Adrenal gland (tissue), 12 donors: ENCODE measurements around the gene BEST2. TPM values are rescaled to one million over a fixed set of nuclear protein-coding genes. Genes with fewer than 3 reads are reported as not detected.

ENCODE experiments used
- DNase-seq, 7 donors: peaks; one replicate each; pipeline ENCODE4 v3.0.0-alpha.2; 2019 to 2020
- H3K27ac ChIP-seq, 5 donors: fragments of 200-600 bp; sonication (generic) in 4 of 5; 1 replicate in 3 of 5; 2 replicates in 2 of 5; pipeline versions ENCODE4 v1.5.1 to v1.8.0; 2016 to 2020; ENCODE audit warnings: mild to moderate bottlenecking in 1 of 5
- H3K27me3 ChIP-seq: fragments of 200-600 bp; 2 replicates; pipeline ENCODE4 v1.8.0; 2021
- H3K36me3 ChIP-seq, 2 donors: fragments of 200-600 bp; replicated peaks in 1 of 2; 1 replicate in 1 of 2; 2 replicates in 1 of 2; pipeline versions ENCODE4 v1.5.1 to v1.8.0; 2018 to 2022
- H3K4me1 ChIP-seq, 2 donors: fragments of 200-600 bp; replicated peaks in 1 of 2; 1 replicate in 1 of 2; 2 replicates in 1 of 2; pipeline versions ENCODE4 v1.5.1 to v1.8.0; 2018 to 2021
- H3K4me3 ChIP-seq, 4 donors: fragments of 200-600 bp; sonication (generic) in 3 of 4; one replicate each; pipeline ENCODE4 v1.5.1; 2016 to 2018
- H3K9me3 ChIP-seq, 3 donors: fragments of 200-600 bp; sonication (generic) in 1 of 3; replicated peaks in 1 of 3; 1 replicate in 2 of 3; 2 replicates in 1 of 3; pipeline versions ENCODE4 v1.5.1 to v1.8.0; 2016 to 2021
- POLR2A ChIP-seq, 2 donors: fragments of 450-650 bp; IDR thresholded peaks; one replicate each; pipeline ENCODE4 v1.6.1; 2017; ENCODE audit warnings: antibody characterized with exemption in 2 of 2, mild to moderate bottlenecking in 2 of 2, moderate library complexity in 1 of 2
- WGBS, 4 donors: extraction: QIAGEN DNeasy Blood & Tissue Kit in 2 of 4; methylation state at CpG; one replicate each; pipeline versions ENCODE4 v1.1.5 to v1.1.7; 2013 to 2017; 5-methylcytosine and 5-hydroxymethylcytosine counted together
- intact Hi-C, 2 donors: fragments of 100-400 bp; cut with DNase I; formaldehyde crosslinking; loops; one replicate each; pipeline versions ENCODE4 v1.14.1 to v1.15.0; 2022 to 2023
- microRNA-seq, 3 donors: library from miRNA; unstranded; fragments of <30 nt; microRNA quantifications; one replicate each; pipeline ENCODE4, GENCODE V29; 2017 to 2020
- polyA plus RNA-seq, 3 donors: library from polyadenylated mRNA; stranded (reverse); fragments of 200-250 nt in 2 of 3; fragments of 350-450 nt in 1 of 3; fragmentation: Illumina TruSeq in 1 of 3; extraction: RNeasy Lipid Tissue Mini Kit (QIAGEN cat#74804) in 1 of 3; gene quantifications; one replicate each; pipeline ENCODE4 v1.2.3, GENCODE V29; 2013 to 2014
- small RNA-seq, 2 donors: library from RNA; depleted of rRNA; stranded (forward); fragments of <200 nt; gene quantifications; one replicate each; pipeline ENCODE3, GENCODE V24; 2016
- total RNA-seq, 9 donors: library from RNA; depleted of rRNA in 4 of 9; stranded (reverse); fragments of >200 nt in 4 of 9; fragments of 120-200 nt in 1 of 9; fragmentation: NEBNext Ultra II Directional in 1 of 9; extraction: Animal tissue kit (Norgen Biotek cat#: 25700) in 1 of 9; gene quantifications; one replicate each; pipeline versions ENCODE4 v1.1.0 to v1.2.4, GENCODE V29; 2013 to 2023
- TF ChIP-seq, protein P1 (sequence below), 6 experiments: fragments of 450-650 bp in 4 of 6; fragments of 200-600 bp in 2 of 6; sonication (generic) in 1 of 6; IDR thresholded peaks; 1 replicate in 5 of 6; 2 replicates in 1 of 6; pipeline versions ENCODE4 v1.5.1 to v1.8.0; 2016 to 2021; ENCODE audit warnings: antibody characterized with exemption in 6 of 6, mild to moderate bottlenecking in 2 of 6, moderate library complexity in 1 of 6
- donor health status: healthy with polysubstance abuse.
- donor health status: Bipolar disorder and iron deficiency.
- donor health status: DM: yes; HTN: yes; CAD: no.
- donor health status: DM: no; HTN: no; CAD: no.
- donor health status: DM: no; HTN: no; CAD: no.
- donor health status: DM: yes; HTN: yes; CAD: no.

Gene BEST2
- total and polyA plus RNA-seq, 12 donors = not detected

DNA sequence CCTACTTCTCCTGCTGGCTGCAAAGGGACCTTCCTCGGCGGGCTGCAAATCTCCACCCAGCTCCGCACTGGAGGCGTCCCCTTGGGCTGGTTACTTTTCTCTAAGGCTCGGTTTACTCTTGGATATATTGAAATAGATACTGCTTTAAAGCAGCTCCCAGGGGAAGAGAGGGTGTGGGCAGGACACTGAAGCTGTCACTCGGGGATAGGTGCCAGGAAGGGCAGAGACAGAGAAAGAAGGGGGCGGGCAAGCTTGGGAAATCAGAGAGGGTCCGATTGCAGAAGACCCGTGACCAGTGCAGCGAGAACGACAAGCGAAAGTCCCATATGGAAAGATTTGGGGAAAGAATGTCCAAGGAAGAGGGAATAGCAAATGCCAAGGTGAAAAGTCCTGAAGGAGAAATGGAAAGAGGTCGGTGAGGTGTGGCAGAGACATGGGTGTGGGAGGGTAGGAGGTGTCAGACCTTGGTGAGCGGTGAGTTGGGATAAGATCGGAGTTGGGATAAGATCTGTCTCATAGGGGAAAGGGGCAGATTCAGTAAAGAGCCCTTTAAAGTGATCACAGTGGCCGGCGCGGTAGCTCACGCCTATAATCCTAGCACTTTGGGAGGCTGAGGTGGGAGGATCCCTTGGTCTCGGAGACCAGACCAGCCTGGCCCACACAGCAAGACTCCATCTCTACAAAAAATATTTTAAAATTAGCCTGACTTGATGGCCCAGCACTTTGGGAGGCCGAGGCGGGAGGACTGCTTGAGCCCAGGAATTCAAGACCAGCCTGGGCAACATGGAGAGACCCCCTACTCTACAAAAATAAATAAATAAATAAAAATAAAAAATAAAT lies 50.9 kb downstream of the BEST2 start:
- Histone ChIP-seq H3K36me3 (peaks cover 0 to 30% of the 10 kb centered on the region in 2 donors), H3K27ac (peak overlapping the region in 2 of 5 donors; percentile 88), H3K4me1 (peaks cover 10 to 27% of the 10 kb centered on the region in 2 donors), H3K27me3 (no peaks in the 10 kb centered on the region), H3K4me3 (peak overlapping the region in 3 of 4 donors; percentile 35 to 91 (median 77)), H3K9me3 (no peaks in the 10 kb centered on the region)
- WGBS, 4 donors = 35 to 42% (median 39%) methylated on average over 20 to 22 of the region's 22 CpGs
- TF ChIP-seq POLR2A (IDR thresholded peaks at IDR 0.05) = no peak
- TF ChIP-seq, protein P1, sequence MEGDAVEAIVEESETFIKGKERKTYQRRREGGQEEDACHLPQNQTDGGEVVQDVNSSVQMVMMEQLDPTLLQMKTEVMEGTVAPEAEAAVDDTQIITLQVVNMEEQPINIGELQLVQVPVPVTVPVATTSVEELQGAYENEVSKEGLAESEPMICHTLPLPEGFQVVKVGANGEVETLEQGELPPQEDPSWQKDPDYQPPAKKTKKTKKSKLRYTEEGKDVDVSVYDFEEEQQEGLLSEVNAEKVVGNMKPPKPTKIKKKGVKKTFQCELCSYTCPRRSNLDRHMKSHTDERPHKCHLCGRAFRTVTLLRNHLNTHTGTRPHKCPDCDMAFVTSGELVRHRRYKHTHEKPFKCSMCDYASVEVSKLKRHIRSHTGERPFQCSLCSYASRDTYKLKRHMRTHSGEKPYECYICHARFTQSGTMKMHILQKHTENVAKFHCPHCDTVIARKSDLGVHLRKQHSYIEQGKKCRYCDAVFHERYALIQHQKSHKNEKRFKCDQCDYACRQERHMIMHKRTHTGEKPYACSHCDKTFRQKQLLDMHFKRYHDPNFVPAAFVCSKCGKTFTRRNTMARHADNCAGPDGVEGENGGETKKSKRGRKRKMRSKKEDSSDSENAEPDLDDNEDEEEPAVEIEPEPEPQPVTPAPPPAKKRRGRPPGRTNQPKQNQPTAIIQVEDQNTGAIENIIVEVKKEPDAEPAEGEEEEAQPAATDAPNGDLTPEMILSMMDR (IDR thresholded peaks at IDR 0.05) = peak in 1 of 6 experiments; percentile 2
- peak in 4 of 7 donors; percentile 44 to 68 (median 51) for DNase-seq
- intact Hi-C loops = loop anchor here (5.0 kb wide), 2 partner anchors 35 to 40 kb away; no protein-coding TSS in a partner anchor

DNA sequence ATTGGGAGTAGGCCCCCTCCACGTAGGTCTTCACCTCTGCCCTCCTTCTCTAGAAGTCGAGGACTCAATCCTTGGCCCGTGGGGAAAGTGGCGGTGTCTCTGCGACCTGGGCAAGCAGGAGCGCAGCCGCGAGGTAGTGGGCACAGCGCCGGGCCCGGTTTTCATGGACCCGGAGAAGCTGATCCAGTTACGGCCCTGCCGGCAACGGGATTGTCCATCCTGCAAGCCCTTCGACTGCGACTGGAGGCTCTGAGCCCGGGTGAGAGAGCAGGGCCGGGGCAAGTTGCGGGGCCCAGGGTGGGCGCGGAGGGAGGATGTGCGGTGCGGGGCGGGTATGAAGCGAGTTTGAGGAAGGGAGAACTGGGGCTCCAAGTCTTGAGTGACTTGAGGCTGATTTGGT lies 52.5 kb downstream of the BEST2 start:
- Histone ChIP-seq H3K36me3 (peaks cover 0 to 16% of the 10 kb centered on the region in 2 donors), H3K27ac (no peak overlapping the region), H3K4me1 (peaks cover 10 to 27% of the 10 kb centered on the region in 2 donors), H3K27me3 (no peaks in the 10 kb centered on the region), H3K4me3 (no peak overlapping the region), H3K9me3 (no peaks in the 10 kb centered on the region)
- peak in 2 of 7 donors; percentile 35 to 61 for DNase-seq
- intact Hi-C loops = loop anchor here (5.0 kb wide), 2 partner anchors 37 to 38 kb away; no protein-coding TSS in a partner anchor
- TF ChIP-seq, protein P1 (IDR thresholded peaks at IDR 0.05) = no peak
- TF ChIP-seq POLR2A (IDR thresholded peaks at IDR 0.05) = no peak
- WGBS, 4 donors = 92 to 93% (median 93%) methylated on average over 26 of the region's 26 CpGs

DNA sequence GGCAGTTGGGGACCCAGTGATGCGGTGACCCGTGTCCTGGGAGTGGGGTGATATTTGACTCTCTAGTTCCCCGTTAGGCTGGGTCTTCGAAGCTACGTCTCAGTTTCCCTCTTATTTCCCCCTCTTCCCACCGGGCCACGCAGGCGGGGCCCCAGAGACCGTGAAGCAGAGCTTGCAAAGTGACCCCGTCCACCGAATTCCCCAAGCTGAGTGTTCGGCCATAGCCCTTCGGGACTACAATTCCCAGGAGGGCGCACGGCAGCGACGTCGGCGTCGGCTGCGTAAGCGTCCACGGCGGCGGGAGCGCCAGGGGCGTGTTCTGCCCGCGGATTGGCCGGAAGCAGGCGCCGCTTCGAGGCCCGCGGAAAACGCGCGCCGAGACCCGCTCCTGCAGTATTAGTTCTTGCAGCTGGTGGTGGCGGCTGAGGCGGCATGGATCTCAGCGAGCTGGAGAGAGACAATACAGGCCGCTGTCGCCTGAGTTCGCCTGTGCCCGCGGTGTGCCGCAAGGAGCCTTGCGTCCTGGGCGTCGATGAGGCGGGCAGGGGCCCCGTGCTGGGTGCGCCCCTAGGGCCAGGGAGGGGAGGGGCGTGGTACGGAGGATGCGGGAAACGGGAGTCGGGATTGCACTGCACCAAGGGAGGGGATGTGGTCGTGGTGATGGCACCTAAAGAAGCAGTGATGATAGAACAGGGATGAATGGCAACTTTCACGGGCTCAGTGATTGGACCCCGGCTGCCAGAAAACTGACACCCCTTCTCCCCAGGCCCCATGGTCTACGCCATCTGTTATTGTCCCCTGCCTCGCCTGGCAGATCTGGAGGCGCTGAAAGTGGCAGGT lies 54.9 kb downstream of the BEST2 start, which contains the start of gene RNASEH2A:
Gene RNASEH2A (plus strand): TSS at position 343 of the 840 bp plus-strand sequence. CDS start 90 bp downstream, at position 433.
- intact Hi-C loops = no loop called here
- Histone ChIP-seq H3K36me3 (no peaks in the 10 kb centered on the region), H3K4me1 (peaks cover 10 to 18% of the 10 kb centered on the region in 2 donors), H3K27ac (peak within 1 kb of the TSS in 2 of 5 donors; percentile 53 to 78), H3K27me3 (no peaks in the 10 kb centered on the region), H3K4me3 (peak within 1 kb of the TSS in 2 of 4 donors; percentile 31 to 62), H3K9me3 (no peaks in the 10 kb centered on the region)
- 0 to 80% (median 3%) methylated on average over 3 to 66 of the region's 66 CpGs for WGBS, 4 donors
- DNase-seq = peak; percentile 87 to 94 (median 88)
- TF ChIP-seq, protein P1 (IDR thresholded peaks at IDR 0.05) = peak in 3 of 6 experiments; percentile 23 to 27 (median 23)
- no peak for TF ChIP-seq POLR2A (IDR thresholded peaks at IDR 0.05)

Small RNAs within 50 kb of the gene (microRNA-seq; reads per million reads assigned to microRNA genes)
- 0 reads per million in 3 donors for gene MIR5684

Small RNAs within 50 kb of the gene (small RNA-seq; reads per million reads assigned to genes)
- 0 reads per million in 2 donors for gene MIR5684
- gene SNORD41 = 22.6 to 30.7 reads per million in 2 donors

Other genes starting within 250 kb of the BEST2 start
- gene ZNF564, start 200.3 kb upstream of the BEST2 start, total RNA-seq = 10 to 100 TPM in 3 of 9 donors, 1 to 10 TPM in 6; 3.4 to 10.5 (median 9.8) TPM
- 10 to 100 TPM in 1 of 3 donors, 1 to 10 TPM in 2; 4.3 to 12.5 (median 7.8) TPM for gene ZNF564, start 200.3 kb upstream of the BEST2 start, polyA plus RNA-seq
- 10 to 100 TPM in 2 of 9 donors, 1 to 10 TPM in 7; 5.3 to 10.9 (median 6.8) TPM for gene ZNF490, start 141.0 kb upstream of the BEST2 start, total RNA-seq
- 1 to 10 TPM in 1 of 3 donors, under 1 TPM in 2; 0.34 to 2.6 (median 0.97) TPM for gene ZNF490, start 141.0 kb upstream of the BEST2 start, polyA plus RNA-seq
- 10 to 100 TPM in 7 of 9 donors, 1 to 10 TPM in 2; 6.9 to 33.4 (median 17.7) TPM for gene ZNF791, start 140.9 kb upstream of the BEST2 start, total RNA-seq
- 10 to 100 TPM in 1 of 3 donors, 1 to 10 TPM in 2; 6.0 to 21.9 (median 7.3) TPM for gene ZNF791, start 140.9 kb upstream of the BEST2 start, polyA plus RNA-seq
- gene MAN2B1, start 85.0 kb upstream of the BEST2 start, total RNA-seq = 100 to 1,000 TPM in 6 of 9 donors, 10 to 100 TPM in 3; 25.0 to 131 (median 111) TPM
- 100 to 1,000 TPM in 2 of 3 donors, 10 to 100 TPM in 1; 19.5 to 194 (median 152) TPM for gene MAN2B1, start 85.0 kb upstream of the BEST2 start, polyA plus RNA-seq
- 10 to 100 TPM; 10.6 to 20.5 (median 13.9) TPM for gene WDR83, start 85.0 kb upstream of the BEST2 start, total RNA-seq
- 10 to 100 TPM in 2 of 3 donors, 1 to 10 TPM in 1; 3.9 to 68.5 (median 56.1) TPM for gene WDR83, start 85.0 kb upstream of the BEST2 start, polyA plus RNA-seq
- gene DHPS, start 69.9 kb upstream of the BEST2 start, total RNA-seq = 100 to 1,000 TPM in 5 of 9 donors, 10 to 100 TPM in 4; 80.4 to 197 (median 121) TPM
- gene DHPS, start 69.9 kb upstream of the BEST2 start, polyA plus RNA-seq = 100 to 1,000 TPM in 2 of 3 donors, 10 to 100 TPM in 1; 64.5 to 166 (median 137) TPM
- not detected for gene GNG14, start 63.8 kb upstream of the BEST2 start, total RNA-seq
- not detected for gene GNG14, start 63.8 kb upstream of the BEST2 start, polyA plus RNA-seq
- gene FBXW9, start 55.2 kb upstream of the BEST2 start, total RNA-seq = 10 to 100 TPM in 5 of 9 donors, 1 to 10 TPM in 4; 6.9 to 14.7 (median 11.1) TPM
- gene FBXW9, start 55.2 kb upstream of the BEST2 start, polyA plus RNA-seq = 1 to 10 TPM; 2.1 to 6.8 (median 6.4) TPM
- gene TNPO2, start 27.9 kb upstream of the BEST2 start, total RNA-seq = 100 to 1,000 TPM in 2 of 9 donors, 10 to 100 TPM in 7; 24.5 to 104 (median 78.0) TPM
- 10 to 100 TPM; 43.4 to 99.2 (median 58.4) TPM for gene TNPO2, start 27.9 kb upstream of the BEST2 start, polyA plus RNA-seq
- gene TRIR, start 17.1 kb upstream of the BEST2 start, total RNA-seq = 100 to 1,000 TPM; 125 to 423 (median 195) TPM
- gene TRIR, start 17.1 kb upstream of the BEST2 start, polyA plus RNA-seq = 100 to 1,000 TPM; 162 to 405 (median 338) TPM
- gene GET3, start 14.3 kb upstream of the BEST2 start, total RNA-seq = 10 to 100 TPM; 75.3 to 97.7 (median 82.5) TPM
- 10 to 100 TPM; 50.3 to 74.1 (median 56.7) TPM for gene GET3, start 14.3 kb upstream of the BEST2 start, polyA plus RNA-seq
- 10 to 100 TPM; 10.2 to 38.3 (median 25.5) TPM for gene HOOK2, start 23.8 kb downstream of the BEST2 start, total RNA-seq
- gene HOOK2, start 23.8 kb downstream of the BEST2 start, polyA plus RNA-seq = 10 to 100 TPM in 2 of 3 donors, 1 to 10 TPM in 1; 6.3 to 99.7 (median 69.3) TPM
- gene JUNB, start 39.7 kb downstream of the BEST2 start, total RNA-seq = 100 to 1,000 TPM in 8 of 9 donors, 10 to 100 TPM in 1; 46.9 to 594 (median 351) TPM
- gene JUNB, start 39.7 kb downstream of the BEST2 start, polyA plus RNA-seq = 100 to 1,000 TPM in 2 of 3 donors, 1 to 10 TPM in 1; 4.2 to 291 (median 104) TPM
- 1,000 to 10,000 TPM in 3 of 9 donors, 100 to 1,000 TPM in 6; 597 to 1,660 (median 849) TPM for gene PRDX2, start 50.0 kb downstream of the BEST2 start, total RNA-seq
- gene PRDX2, start 50.0 kb downstream of the BEST2 start, polyA plus RNA-seq = 100 to 1,000 TPM; 146 to 957 (median 364) TPM
- 1 to 10 TPM in 5 of 9 donors, not detected in 4; 1.8 to 8.6 (median 4.7) TPM for gene THSD8, start 50.3 kb downstream of the BEST2 start, total RNA-seq
- gene THSD8, start 50.3 kb downstream of the BEST2 start, polyA plus RNA-seq = 1 to 10 TPM; 3.5 to 5.6 (median 4.4) TPM
- gene RNASEH2A, start 54.8 kb downstream of the BEST2 start, total RNA-seq = 10 to 100 TPM in 1 of 9 donors, 1 to 10 TPM in 8; 2.8 to 11.5 (median 6.6) TPM
- gene RNASEH2A, start 54.8 kb downstream of the BEST2 start, polyA plus RNA-seq = 1 to 10 TPM; 1.8 to 4.3 (median 3.4) TPM
- 1 to 10 TPM in 3 of 9 donors, under 1 TPM in 1, not detected in 5; 0.23 to 5.2 (median 2.9) TPM for gene RTBDN, start 82.8 kb downstream of the BEST2 start, total RNA-seq
- gene RTBDN, start 82.8 kb downstream of the BEST2 start, polyA plus RNA-seq = 10 to 100 TPM in 1 of 3 donors, 1 to 10 TPM in 2; 2.0 to 16.4 (median 4.5) TPM
- gene MAST1, start 86.7 kb downstream of the BEST2 start, total RNA-seq = 1 to 10 TPM in 8 of 9 donors, under 1 TPM in 1; 0.72 to 6.9 (median 3.0) TPM
- 10 to 100 TPM in 1 of 3 donors, 1 to 10 TPM in 2; 1.3 to 29.6 (median 4.7) TPM for gene MAST1, start 86.7 kb downstream of the BEST2 start, polyA plus RNA-seq
- 10 to 100 TPM in 8 of 9 donors, 1 to 10 TPM in 1; 3.3 to 83.4 (median 53.8) TPM for gene DNASE2, start 129.7 kb downstream of the BEST2 start, total RNA-seq
- gene DNASE2, start 129.7 kb downstream of the BEST2 start, polyA plus RNA-seq = 10 to 100 TPM; 13.6 to 22.2 (median 17.9) TPM
- gene KLF1, start 135.4 kb downstream of the BEST2 start, total RNA-seq = under 1 TPM in 2 of 9 donors, not detected in 7; 0.23 to 0.83 TPM
- under 1 TPM in 1 of 3 donors, not detected in 2; 0.24 TPM for gene KLF1, start 135.4 kb downstream of the BEST2 start, polyA plus RNA-seq
- gene GCDH, start 139.4 kb downstream of the BEST2 start, total RNA-seq = 10 to 100 TPM; 23.7 to 78.4 (median 35.3) TPM
- gene GCDH, start 139.4 kb downstream of the BEST2 start, polyA plus RNA-seq = 10 to 100 TPM; 16.2 to 26.9 (median 22.5) TPM
- under 1 TPM in 2 of 9 donors, not detected in 7; 0.78 to 0.91 TPM for gene SYCE2, start 167.5 kb downstream of the BEST2 start, total RNA-seq
- gene SYCE2, start 167.5 kb downstream of the BEST2 start, polyA plus RNA-seq = under 1 TPM; 0.16 to 0.24 (median 0.20) TPM
- 100 to 1,000 TPM in 1 of 9 donors, 10 to 100 TPM in 8; 40.6 to 102 (median 55.0) TPM for gene FARSA, start 181.9 kb downstream of the BEST2 start, total RNA-seq
- gene FARSA, start 181.9 kb downstream of the BEST2 start, polyA plus RNA-seq = 10 to 100 TPM; 33.5 to 62.1 (median 36.0) TPM
- gene CALR, start 186.8 kb downstream of the BEST2 start, total RNA-seq = 1,000 to 10,000 TPM in 2 of 9 donors, 100 to 1,000 TPM in 7; 271 to 1,489 (median 656) TPM
- gene CALR, start 186.8 kb downstream of the BEST2 start, polyA plus RNA-seq = 1,000 to 10,000 TPM in 1 of 3 donors, 100 to 1,000 TPM in 2; 224 to 1,230 (median 336) TPM
- 100 to 1,000 TPM in 6 of 9 donors, 10 to 100 TPM in 3; 66.5 to 146 (median 111) TPM for gene RAD23A, start 194.1 kb downstream of the BEST2 start, total RNA-seq
- gene RAD23A, start 194.1 kb downstream of the BEST2 start, polyA plus RNA-seq = 100 to 1,000 TPM; 112 to 240 (median 206) TPM
- 100 to 1,000 TPM in 1 of 9 donors, 10 to 100 TPM in 8; 26.1 to 101 (median 48.5) TPM for gene GADD45GIP1, start 205.4 kb downstream of the BEST2 start, total RNA-seq
- 100 to 1,000 TPM in 2 of 3 donors, 10 to 100 TPM in 1; 16.5 to 213 (median 183) TPM for gene GADD45GIP1, start 205.4 kb downstream of the BEST2 start, polyA plus RNA-seq
- gene DAND5, start 217.8 kb downstream of the BEST2 start, total RNA-seq = 1 to 10 TPM in 5 of 9 donors, under 1 TPM in 4; 0.35 to 2.3 (median 1.1) TPM
- under 1 TPM; 0.27 to 0.34 (median 0.32) TPM for gene DAND5, start 217.8 kb downstream of the BEST2 start, polyA plus RNA-seq
- gene NFIX, start 243.7 kb downstream of the BEST2 start, total RNA-seq = 10 to 100 TPM in 8 of 9 donors, 1 to 10 TPM in 1; 1.3 to 72.8 (median 32.2) TPM
- 10 to 100 TPM in 1 of 3 donors, 1 to 10 TPM in 2; 4.9 to 18.0 (median 9.4) TPM for gene NFIX, start 243.7 kb downstream of the BEST2 start, polyA plus RNA-seq